GM19239 (cell line): ENCODE results near the gene CABLES1.
"Not testable (repeated sequence)": the region's sequence is repeated elsewhere in the genome, so short reads cannot be mapped to it uniquely, and the experiment has no call there.

Experiments
- DNase-seq: peaks from one replicate; pipeline ENCODE4 v3.0.0; 2011; ENCODE audit warnings: low spot score; ENCODE audit not compliant: insufficient read length
- FAIRE-seq: peaks from 2 replicates; lab custom pipeline; 2011; peaks lifted over from hg19 to GRCh38; lab: Jason Lieb, UNC

The CABLES1 gene, protein sequence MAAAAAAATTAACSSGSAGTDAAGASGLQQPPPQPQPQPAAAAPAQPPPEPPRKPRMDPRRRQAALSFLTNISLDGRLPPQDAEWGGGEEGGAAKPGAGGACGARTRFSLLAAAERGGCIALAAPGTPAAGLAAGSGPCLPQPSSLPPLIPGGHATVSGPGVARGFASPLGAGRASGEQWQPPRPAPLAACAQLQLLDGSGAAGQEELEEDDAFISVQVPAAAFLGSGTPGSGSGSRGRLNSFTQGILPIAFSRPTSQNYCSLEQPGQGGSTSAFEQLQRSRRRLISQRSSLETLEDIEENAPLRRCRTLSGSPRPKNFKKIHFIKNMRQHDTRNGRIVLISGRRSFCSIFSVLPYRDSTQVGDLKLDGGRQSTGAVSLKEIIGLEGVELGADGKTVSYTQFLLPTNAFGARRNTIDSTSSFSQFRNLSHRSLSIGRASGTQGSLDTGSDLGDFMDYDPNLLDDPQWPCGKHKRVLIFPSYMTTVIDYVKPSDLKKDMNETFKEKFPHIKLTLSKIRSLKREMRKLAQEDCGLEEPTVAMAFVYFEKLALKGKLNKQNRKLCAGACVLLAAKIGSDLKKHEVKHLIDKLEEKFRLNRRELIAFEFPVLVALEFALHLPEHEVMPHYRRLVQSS

DNA sequence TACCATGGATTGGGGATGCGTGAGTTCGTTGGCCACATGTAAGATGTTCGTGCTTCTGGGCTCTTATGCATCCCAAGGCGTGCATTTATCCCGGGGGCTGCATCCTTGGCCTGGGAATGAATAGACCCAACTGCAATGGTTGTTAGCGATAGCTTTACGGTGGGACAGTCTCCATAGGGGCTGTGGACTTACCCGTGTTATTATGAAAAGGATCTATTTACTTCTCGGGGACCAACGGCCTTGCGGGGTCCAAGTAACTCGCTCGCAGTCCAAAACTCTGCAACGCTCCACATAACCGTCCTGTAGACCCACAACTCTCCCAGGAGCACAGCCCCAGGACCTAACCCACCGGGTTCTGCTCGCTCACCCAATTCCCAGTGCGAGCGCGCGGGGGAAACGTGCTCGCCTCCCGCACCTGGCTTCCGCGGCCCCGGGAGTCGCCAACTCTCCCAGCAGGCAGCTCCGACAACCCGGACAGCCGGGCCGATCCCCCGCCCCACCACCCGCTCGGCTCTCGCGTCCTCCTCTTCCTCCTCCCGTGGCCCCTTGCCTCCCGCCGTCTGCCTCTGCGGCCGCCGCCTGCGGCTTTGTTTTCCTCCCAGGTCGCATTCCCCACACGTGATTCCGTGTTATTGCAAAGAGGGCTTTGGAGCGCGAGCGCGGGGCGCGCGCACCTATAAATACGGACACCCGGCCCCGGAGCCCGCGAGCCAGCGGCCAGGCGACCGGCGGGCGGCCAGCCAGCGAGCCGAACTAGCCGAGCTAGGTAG, at the start of gene CABLES1:
CABLES1 (plus strand) TSS at position 706 of the 770 bp plus-strand sequence. CDS start 278 bp downstream, outside the sequence.
- FAIRE-seq (peak; percentile 53), DNase-seq (peak; percentile 43)

DNA sequence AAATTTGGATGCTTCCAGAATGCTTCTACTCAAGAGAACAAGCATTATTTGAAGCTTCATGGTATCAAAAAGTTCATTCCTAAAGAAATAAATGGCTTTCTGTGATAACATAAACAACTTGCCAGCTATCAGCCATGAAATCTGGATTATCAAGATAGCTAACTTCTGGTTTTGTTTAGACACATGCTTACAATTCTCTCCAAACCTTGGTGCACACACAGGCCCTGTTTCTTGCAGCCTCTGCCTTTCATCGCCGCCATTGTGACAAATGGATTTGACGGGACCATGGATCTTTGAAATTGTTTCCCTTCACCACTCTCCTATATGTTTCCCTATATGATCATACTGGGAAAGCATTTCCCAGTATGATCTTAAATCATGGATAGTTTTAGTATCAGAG, 47.9 kb upstream of the CABLES1 start:
- DNase-seq (no peak), FAIRE-seq (no peak)

DNA sequence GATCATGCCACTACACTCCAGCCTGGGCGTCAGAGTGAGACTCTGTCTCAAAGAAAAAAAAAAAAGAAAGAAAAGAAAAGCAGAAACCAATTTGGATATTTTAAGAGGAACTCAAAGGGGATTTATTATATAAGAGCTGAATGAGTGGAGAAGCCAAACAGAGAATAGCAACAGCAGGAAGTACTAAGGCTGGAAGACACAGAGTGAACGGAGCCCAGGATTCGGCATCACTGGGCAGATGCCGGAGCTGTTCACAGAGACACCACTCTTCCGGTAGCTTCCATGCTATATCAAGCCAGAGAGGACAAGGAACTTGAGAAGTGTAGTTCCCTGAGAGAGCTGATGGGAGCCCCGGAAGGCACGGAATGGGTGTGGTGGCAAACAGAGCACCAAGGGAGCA, 47.0 kb upstream of the CABLES1 start:
- no peak for DNase-seq
- no peak for FAIRE-seq

DNA sequence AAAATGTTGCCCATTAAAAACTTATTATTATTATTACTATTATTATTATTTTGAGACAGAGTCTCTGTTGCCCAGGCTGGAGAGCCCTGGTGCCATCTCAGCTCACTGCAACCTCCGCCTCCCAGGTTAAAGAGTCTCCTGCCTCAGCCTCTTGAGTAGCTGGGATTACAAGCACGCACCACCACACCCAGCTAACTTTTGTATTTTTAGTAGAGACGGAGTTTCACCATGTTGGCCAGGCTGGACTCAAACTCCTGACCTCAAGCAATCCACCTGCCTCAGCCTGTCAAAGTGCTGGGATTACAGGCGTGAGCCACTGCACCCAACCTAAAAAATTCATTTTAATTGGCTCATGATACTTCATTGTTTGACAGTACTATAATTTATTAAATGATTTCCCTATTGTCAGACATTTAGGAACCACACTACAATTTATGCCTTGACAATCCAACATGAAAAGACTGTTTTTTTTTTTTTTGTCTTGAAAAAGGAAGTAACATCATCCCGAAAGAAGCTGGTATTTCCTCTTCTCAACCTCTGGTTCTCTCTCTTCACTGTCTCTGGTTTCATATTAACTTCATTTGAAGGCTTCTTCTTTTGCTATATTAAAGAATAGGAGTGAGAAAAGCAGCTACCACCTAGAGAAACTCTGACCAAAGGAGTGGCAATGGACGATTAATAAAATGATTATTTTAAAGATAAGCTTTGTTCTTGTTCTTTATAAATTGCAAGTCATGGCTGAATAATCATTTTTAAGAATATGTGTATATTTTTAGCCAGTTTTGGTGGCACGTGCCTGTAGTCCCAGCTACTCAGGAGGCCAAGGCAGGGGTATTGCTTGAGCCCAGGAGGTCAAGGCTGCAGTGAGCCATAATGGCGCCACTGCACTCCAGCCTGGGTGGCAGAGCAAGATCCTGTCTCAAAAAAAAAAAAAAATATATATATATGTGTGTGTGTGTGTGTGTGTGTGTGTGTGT, 44.0 kb upstream of the CABLES1 start:
- peak; percentile 59 for FAIRE-seq
- DNase-seq, result peak; percentile 32

DNA sequence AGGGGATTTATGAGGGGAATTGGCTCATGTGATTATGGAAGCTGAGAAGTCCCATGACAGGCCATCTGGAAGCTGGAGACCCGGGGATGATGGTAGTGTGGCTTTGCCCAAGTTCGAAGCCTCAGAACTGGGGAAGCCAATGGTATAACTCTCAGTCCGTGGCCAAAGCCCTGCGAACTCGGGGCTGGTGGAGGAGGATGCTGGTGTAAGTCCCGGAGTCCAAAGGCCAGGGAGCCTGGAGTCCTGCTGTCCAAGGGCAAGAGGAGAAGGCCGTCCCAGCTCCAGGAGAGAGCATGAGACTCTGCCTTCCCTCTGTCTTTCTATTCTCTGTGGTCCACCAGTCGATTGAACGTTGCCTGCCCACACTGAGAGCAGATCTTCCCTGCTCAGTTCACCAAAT, 43.2 kb upstream of the CABLES1 start:
- no peak for DNase-seq
- no peak for FAIRE-seq

DNA sequence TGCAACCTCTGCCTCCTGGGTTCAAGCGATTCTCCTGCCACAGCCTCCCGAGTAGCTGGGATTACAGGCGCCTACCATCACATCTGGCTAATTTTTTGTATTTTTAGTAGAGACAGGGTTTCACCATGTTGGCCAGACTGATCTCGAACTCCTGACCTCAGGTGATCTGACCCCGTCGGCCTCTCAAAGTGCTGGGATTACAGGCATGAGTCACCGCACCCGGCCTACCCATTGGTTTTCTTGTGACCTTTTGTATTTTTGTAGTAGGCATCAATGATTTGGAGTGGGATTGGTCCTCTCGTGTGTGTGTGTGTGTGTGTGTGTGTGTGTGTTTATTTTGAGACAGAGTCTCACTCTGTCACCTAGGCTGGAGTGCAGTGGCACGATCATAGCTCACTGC, 42.2 kb upstream of the CABLES1 start:
- FAIRE-seq, DNase-seq: not testable (repeated sequence)

DNA sequence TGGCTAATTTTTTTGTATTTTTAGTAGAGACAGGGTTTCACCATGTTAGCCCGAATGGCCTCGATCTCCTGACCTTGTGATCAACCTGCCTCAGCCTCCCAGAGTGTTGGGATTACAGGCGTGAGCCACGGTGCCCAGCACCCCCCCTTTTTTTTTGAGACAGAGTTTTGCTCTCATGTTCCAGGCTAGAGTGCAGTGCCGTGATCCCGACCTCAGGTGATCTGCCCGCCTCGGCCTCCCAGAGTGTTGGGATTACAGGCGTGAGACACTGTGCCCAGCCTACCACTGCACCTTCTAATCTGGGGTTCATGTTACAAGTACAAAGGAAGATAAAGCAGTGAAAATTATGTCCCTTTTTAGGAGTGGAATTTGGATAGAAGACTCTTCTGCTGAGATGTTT, 41.5 kb upstream of the CABLES1 start:
- FAIRE-seq, result no peak
- no peak for DNase-seq

DNA sequence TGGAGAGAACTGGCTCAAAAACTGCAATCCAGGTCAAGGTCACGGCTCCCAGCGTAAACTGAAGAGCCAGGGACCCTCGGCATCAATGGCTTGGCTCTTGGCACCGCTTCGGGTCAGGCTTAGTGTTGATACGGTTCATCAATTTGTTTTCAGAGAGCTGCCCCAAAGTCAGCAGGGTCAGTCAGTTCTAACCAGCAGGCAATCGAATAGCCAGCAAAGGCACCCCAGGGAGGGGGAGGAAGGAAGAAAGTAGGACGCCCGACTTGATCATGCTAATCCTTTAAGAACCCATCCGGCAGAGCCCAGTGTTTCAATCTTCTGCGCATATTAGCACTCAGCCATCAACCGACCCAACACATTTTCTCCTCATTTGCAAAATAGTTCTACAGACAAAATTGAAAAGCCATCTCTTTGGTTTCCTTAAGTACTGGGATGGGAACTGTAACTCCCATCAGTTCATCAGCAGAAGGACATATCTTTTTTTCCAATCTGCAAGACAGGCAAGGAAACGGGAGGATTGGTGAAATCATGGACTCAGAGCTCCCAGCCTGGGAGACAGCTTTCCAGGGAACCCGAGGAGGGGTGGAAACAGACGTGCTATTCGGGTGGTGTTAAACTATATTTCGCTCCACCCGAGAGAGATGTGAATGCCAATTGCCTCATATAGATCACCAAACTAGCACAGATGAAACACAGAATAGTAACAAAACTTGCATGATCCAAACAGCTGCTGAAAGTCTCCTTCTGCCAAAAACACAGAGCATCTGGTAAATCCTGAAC, 40.7 kb upstream of the CABLES1 start:
- DNase-seq, result no peak

DNA sequence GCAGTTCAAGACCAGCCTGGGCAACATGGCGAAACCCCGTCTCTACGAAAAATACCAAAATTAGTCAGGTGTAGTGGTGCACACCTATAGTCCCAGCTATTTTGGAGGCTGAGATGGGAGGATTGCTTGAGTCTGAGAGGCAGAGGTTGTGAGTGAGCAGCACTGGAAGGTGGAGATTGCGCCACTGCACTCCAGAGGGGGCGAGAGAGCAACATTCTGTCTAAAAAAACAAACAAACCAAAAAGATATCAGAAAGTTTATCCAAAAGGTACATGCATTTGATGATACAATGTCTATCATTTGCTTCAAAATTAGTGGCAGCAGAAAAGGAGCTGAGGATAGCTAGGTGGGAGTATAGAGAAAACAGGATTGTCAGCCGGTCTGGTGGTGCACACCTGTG, 39.8 kb upstream of the CABLES1 start:
- DNase-seq (no peak), FAIRE-seq (no peak)

More for the DNA sequence above, 40.7 kb upstream of the CABLES1 start:
- no peak for FAIRE-seq

DNA sequence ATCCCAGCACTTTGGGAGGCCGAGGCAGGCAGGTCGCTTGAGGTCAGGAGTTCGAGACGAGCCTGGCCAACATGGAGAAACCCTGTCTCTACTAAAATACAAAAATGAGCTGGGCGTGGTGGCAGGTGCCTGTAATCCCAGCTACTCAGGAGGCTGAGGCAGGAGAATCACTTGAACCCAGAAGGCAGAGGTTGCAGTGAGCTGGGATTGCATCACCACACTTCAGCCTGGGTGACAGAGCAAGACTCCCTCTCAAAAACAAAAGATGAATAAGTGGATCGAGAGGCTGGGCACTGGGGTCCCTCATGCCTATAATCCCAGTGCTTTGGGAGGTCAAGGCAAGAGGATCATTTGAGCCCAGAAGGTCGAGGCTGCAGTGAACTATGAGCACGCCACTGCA, 38.3 kb upstream of the CABLES1 start:
- not testable (repeated sequence) for FAIRE-seq

DNA sequence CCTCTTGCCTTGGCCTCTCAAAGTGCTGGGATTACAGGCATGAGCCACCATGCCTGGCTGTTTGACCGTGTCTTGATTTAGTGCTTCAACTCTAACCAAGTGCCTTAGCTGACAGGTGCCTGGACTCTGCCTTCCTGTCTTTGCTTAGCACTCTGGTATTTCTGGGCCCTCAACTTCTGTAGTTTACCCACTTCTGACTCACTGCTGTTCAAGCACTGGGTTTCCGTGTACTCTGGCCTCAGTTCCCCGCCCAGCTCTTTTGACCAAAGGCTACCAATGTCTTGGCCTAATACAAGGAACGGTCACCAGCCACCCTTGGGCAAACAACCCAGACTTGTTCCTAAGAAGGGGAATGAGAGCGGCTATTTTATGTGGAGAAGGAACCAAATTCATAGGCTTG, 35.7 kb upstream of the CABLES1 start:
- no peak for DNase-seq
- no peak for FAIRE-seq

More for the DNA sequence above, 38.3 kb upstream of the CABLES1 start:
- not testable (repeated sequence) for DNase-seq

DNA sequence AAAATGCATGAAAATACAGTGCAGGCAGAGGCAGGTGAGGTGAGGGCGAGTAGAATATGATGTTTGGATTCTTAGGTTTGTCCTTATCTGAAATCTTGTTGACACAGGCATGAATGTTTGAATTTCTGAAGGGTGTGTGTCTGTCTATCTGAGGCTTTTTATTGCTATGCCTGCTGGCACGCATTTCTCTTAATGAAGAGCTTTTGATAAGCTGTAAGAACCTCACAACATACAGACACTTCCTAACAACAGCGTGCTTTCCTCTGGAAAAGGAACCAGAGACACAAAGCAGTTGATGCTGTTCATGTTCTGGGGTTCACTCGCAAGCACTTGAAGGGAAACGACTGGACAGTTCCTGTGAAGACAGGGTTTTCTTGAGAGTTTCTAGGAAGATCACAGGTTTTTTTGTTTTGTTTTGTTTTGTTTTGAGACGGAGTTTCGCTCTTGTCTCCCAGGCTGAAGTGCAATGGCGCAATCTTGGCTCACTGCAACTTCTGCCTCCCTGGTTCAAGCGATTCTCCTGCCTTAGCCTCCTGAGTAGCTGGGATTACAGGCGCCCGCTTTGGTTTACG, 33.3 kb upstream of the CABLES1 start:
- no peak for DNase-seq
- no peak for FAIRE-seq

DNA sequence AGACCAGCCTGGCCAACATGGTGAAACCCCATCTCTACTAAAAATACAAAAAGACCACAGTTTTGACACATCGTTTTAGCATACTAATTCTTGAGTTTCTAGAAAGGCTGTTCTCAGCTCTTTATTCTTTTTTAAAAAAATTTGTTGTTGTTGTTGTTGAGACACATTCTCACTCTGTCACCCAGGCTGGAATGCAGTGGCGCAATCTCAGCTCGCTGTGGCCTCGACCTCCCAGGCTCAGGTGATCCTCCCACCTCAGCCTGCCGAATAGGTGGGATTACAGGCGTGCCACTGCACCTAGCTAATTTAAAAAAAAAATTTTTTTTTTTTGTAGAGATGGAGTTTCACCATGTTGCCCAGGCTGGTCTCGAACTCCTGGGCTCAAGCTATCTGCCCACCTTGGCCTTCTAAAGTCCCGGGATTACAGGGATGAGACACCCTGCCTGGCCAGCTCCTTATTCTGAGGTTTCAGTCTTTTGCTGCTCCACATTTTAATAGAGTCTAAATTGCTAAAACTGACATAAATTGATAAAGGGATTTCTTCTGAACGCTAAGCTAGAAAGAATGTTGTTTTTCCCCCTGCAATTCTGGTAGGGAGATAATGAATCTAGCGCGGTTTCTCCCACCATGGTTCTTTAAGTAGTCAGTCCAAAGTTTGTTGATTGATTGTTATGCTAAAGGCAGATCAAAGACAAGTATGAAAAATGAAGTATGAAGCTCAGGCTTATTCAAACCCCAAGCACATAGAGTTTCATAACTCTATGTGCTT, 32.6 kb upstream of the CABLES1 start:
- DNase-seq, result no peak
- FAIRE-seq, result no peak

DNA sequence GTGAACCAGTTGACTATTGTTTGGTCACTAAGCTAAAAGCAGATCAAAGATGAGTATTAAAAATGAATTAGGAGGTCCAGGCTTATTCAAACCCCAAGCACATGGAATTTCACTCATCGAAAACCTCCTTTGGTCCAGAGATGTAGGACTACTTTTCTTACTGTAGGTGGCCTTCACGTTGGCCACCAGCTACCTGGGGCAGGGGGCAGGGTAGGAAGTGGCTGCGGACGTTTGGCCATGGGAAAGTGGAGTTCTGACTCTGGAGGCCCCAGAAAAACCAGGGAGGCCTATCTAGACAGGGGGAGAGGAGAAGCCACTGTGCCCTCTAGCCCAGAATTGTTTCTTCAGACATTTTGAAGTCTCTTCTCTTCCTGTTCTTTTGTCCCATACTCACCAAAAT, 31.8 kb upstream of the CABLES1 start:
- DNase-seq (no peak), FAIRE-seq (no peak)

DNA sequence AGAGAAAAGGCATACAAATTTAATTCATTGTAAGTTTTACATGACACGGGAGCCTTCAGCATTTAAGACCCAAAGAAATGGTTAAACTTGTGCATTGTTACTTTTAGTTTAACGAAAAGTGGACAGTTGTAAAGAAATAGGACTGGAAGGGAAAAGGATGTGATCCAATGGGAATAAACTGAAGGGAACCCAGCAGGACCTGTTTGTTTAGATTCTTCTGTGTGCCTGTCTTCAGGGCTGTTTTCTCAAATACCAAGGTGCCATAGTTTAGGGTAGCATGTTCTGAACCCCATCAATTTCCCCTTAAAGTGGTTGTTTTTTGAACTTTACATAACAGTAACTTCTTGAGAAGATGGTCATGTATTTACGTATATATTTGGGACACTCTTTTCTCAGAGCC, 30.3 kb upstream of the CABLES1 start:
- no peak for FAIRE-seq
- no peak for DNase-seq

DNA sequence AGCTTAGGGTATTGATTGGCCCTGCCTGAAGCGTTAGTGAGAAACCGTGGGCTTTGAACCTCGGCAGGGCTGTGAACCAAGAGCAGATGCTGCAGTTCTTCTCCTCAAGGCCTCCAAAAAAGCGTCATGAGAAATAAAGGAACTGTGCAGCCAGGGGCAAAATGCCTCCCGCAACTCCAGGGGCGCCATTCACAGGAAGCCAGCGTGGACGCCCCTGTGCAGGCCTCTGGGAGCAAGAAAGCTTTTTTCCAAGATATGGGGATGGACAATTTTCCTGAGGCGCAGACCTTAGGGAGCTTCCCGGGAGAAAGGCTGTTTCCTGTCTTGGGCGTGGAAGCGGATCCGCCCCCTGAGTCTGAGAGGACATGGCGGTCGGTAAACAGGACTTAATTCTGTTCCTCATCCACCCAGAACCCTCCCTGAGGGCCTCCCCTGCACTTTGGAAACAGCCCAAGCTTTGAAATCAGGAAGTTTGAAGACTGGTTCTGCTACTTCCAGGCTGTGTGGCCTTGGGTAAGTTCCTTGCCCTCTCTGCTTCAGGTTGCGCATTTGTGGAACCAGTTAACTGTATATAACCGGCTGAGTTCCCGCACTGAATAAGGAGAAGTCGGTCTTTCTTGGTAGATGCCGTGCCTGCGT, 29.6 kb upstream of the CABLES1 start:
- FAIRE-seq, result no peak
- no peak for DNase-seq

DNA sequence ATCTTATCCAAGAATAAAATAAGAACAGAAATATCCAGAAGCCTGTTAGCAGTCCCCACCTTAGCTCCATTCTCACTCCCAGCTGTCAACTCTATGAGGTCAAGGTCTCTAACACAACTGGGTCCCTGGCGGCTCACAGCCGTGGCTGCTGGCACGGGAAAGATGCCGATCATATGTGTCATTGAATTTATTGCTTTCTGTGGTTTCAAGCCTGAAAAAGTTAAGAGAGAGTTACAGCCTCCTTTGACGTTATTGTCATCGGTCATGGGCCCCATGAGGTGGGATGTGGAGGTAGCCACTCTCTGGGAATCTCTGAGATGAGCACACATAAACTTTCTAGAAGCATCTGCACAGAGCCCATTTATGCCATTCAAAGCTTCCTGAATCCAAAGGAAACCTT, 28.7 kb upstream of the CABLES1 start:
- FAIRE-seq (no peak), DNase-seq (no peak)

DNA sequence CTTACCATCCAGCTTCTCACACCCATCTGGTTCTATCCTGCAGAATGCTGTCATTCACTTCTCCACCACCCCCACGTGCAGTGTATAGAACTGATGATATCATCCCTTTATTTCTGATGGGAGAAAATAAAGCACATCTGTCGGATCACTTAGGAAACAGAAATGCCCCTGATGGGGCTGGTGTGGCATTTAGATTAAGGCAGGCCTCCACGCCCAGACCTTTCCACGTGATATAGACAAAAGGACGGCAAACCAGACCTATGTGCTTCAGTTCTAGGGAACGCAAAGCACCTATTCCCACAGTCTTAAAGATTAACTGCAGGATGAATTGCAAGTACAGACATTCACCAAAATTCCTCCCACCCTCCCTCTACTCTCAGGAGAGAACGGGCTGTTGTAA, 27.6 kb upstream of the CABLES1 start:
- FAIRE-seq (no peak), DNase-seq (no peak)
